GM21381 (cell line): ENCODE data around the gene SUGP2.

ENCODE experiments used
- ATAC-seq: cut with Tn5 transposase; IDR thresholded peaks from one replicate; pipeline ENCODE4 v1.9.1; 2021; ENCODE audit warnings: mild to moderate bottlenecking, moderate library complexity; ENCODE audit not compliant: unreplicated experiment

Gene SUGP2

DNA sequence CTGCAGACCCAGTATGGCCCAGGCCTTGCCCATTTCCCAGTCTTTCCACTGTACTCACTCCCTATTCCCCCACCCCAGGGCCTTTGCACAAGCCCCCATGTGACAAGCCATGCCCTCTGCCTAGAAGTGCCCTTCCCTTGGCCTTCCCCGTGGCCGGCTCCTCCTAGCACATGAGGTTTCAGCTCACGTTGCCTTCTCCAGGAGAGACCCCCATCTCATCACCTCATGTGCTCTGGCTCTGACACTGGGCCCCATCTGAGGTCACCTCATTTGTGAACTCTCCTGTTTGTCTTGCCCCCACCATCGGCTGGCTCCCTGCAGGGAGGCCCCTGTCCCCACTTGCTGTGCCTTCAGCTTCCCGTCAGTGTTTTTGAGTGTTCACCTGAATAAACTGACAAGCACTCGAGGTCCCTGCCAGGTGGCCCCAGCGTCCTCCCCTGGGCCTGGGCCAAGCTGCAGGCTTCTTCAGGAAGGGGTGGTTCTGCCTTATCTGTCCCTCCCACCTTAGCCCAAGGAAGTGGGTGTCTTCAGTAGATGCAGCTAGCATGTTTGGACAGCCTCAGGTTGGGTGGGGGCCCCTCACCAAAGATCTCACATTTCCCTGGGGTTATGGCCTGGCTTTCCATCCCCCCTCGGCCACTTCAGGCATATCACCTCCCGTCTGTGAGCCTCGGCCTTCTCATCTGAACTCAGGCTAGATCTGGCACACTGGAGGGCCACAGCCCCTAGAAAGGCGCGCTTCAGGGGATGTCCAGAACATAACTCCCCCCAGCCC, 26.7 kb upstream of the SUGP2 start:
- no peak for ATAC-seq

DNA sequence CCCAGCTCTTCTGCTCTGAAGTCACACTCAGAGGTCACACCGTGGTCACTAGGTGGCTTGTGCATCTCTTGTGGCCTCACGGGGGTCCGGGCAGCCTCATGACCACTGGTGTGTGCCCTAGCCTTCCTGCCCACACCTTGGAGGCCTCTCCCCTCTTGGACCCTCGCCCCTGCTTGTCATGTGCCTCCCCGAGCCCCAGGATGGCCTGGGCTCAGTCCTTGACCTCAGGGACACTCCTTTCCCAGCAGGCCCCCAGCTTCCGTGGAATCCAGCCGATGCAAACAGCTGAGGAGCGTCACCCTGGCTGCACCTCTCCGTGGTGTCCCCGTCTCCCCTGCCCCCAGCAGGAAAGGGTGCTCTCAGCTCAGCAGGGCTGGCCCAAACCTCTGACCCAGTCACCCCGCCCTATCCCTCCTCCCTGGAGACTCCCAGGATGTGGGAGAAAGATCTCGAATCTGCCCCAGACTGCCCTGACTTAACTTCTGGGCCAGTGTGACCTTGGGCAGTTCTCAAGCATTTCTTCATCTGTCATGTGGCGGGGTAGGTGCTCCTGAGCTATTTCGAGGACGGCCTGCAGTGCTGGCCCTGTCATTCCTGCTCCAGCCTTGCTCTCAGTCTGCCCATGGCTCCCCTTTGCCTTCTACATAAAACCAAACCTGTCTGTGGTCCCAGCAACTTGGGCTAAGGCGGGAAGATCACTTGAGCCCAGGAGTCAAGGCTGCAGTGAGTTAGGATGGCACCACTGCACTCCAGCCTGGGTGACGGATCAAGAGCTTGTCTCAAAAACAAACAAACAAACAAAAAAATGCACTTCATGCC, 25.9 kb upstream of the SUGP2 start:
- ATAC-seq, result no peak

GRCh38 chr19:19057720-19058119, 24.4 kb upstream of the SUGP2 start:
- no peak for ATAC-seq

GRCh38 chr19:19057317-19057716, 24.0 kb upstream of the SUGP2 start:
- no peak for ATAC-seq

DNA sequence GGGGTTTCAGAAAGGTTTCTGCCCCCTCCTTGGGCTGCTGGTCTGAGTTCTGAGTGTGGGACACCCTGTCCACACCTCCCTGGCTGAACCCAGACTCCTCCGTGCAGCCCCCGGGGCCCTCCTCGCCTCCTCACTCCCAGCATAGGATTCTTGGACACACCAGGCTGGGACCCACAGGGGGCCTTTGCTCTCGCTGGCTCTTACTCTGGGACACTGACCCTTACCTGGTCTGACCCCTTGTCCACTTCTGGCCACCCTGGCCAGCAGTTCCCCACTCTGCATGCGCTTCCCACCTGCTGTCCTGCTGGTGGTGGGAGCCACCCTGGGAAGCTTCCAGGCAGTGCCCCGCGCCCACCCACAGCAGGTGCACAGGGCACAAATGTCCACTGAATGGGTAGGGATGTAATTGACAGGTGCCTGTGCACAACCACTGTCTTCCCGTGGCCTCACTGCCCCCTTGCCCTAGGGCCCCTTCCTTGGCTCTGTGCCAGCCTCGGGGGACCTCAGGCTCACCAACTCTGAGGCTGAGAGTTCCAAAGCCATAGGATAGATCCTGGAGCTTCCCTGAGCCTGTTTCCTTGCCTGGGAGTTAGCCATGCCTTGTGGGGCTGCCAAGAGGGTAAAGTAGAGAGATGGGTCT, 23.4 kb upstream of the SUGP2 start:
- ATAC-seq, result no peak

GRCh38 chr19:19055701-19056100, 22.4 kb upstream of the SUGP2 start:
- ATAC-seq, result no peak

- ATAC-seq, result no peak
Observed at GRCh38 chr19:19054939-19055440, 21.7 kb upstream of the SUGP2 start.

- ATAC-seq, result no peak
Observed at GRCh38 chr19:19054315-19054938, 21.1 kb upstream of the SUGP2 start.

DNA sequence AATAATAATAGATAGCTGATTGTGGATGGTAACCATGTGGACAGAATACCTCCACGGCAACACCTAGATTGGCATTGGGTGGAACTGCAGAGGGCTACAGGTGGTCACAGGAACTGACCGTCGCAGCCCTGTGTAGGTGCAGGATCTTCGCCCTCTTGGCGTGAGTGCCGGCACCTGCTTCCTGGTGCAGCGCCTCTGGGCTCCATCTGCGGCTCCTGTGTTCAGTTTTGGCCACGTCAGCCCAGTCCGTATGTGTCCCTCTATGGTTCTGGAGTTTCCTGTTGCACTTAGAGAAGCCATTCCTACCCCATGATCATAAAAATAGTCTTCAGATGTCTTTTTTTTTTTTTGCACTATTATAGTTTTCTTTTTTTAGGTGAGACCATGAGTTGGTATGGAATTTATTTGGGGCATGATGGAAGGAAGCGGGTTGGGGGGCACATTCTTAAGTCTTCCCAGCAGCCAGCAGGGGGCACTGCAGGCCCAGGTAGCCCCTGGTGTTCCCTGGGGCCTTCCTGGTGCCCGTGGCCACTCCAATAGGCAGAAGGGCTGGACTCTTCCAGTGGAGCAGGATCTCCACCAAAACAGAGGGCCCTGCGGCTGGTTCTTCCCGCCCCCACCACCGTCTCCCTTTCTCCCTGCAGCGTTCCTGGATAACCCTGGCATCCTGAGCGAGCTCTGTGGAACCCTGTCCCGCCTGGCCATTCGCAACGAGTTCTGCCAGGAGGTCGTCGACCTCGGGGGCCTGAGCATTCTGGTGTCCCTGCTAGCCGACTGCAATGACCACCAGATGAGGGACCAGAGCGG, 20.4 kb upstream of the SUGP2 start:
- no peak for ATAC-seq

- ATAC-seq, result no peak
Observed at GRCh38 chr19:19052921-19053320, 19.6 kb upstream of the SUGP2 start.

- ATAC-seq, result no peak
Observed at GRCh38 chr19:19051478-19052213, 18.3 kb upstream of the SUGP2 start.

GRCh38 chr19:19050731-19051130, 17.4 kb upstream of the SUGP2 start:
- no peak for ATAC-seq

GRCh38 chr19:19050104-19050503, 16.8 kb upstream of the SUGP2 start:
- ATAC-seq, result no peak

DNA sequence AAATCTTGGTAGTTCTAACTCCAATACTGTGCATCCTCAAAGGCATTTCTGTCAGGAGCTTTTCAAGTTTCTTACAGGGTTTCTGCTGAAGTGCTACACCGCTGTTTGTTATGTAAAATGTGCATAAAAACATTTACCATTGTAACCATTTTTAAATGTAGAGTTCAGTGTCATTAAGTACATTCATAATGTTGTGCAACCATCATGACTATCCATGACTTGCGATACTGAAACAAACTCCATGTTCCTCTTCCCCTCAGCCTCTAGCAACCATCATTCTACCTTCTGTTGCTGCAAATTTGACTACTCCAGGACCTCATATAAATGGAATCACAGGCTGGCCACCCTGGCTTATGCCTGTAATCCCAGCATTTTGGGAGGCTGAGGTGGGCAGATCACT, 16.1 kb upstream of the SUGP2 start:
- ATAC-seq, result no peak

- no peak for ATAC-seq
Observed at GRCh38 chr19:19043881-19044280, 10.6 kb upstream of the SUGP2 start.

DNA sequence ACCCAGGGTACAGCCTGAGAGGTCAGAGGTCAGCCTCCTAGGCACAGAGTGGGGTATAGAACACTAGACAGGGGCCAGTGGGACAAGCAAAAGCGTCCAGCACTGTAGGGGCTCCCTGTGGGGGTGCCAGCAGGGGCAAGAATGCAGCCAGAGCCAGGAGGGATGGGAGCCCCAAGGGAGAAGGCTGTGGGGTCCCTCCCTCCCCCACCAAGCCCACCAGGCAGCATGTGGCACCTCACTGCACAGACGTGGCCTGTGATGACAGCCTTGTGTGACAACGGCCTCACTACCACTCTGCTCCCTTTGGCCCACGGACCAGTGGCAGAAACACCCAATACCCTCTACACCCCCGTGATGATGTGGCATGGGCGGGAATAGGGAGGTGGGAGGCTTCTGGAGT, 10.2 kb upstream of the SUGP2 start:
- no peak for ATAC-seq

- no peak for ATAC-seq
Observed at GRCh38 chr19:19042732-19043280, 9.5 kb upstream of the SUGP2 start.

- no peak for ATAC-seq
Observed at GRCh38 chr19:19040417-19040816, 7.1 kb upstream of the SUGP2 start.

GRCh38 chr19:19039901-19040300, 6.6 kb upstream of the SUGP2 start:
- ATAC-seq, result no peak
